HL-60 (cell line): ENCODE measurements around the gene PEX26.

ENCODE experiments used
- DNase-seq, 2 experiments: peaks; one replicate each; pipeline ENCODE4 v3.0.0-alpha.2; 2010 to 2020; ENCODE audit warnings: low read depth in 1 of 2, low spot score in 1 of 2
- H3K27ac ChIP-seq: fragments of 250-450 bp; sonication (Bioruptor Pico); replicated peaks from 2 replicates; pipeline ENCODE4 v1.5.1; 2020; ENCODE audit warnings: mild to moderate bottlenecking, moderate library complexity
- H3K27me3 ChIP-seq: fragments of 250-450 bp; sonication (Bioruptor Pico); 2 replicates; pipeline ENCODE4 v1.5.1; 2021; ENCODE audit warnings: mild to moderate bottlenecking, moderate library complexity; ENCODE audit not compliant: insufficient read depth, poor library complexity, severe bottlenecking
- H3K4me3 ChIP-seq: replicated peaks from 2 replicates; pipeline ENCODE4 v1.5.1; 2011; ENCODE audit warnings: mild to moderate bottlenecking, control low read depth, low read length; ENCODE audit not compliant: insufficient read depth
- CTCF ChIP-seq: IDR thresholded peaks from one replicate; pipeline ENCODE4 v1.5.1; 2011; ENCODE audit warnings: low read length, control low read depth, inconsistent platforms; ENCODE audit not compliant: insufficient read depth
- GABPA ChIP-seq: IDR thresholded peaks from 2 replicates; pipeline ENCODE4 v1.6.1; 2012; ENCODE audit warnings: low read depth
- POLR2AphosphoS5 ChIP-seq: IDR thresholded peaks from 2 replicates; pipeline ENCODE4 v1.6.1; 2012; ENCODE audit warnings: low read depth
- SPI1 ChIP-seq: IDR thresholded peaks from 2 replicates; pipeline ENCODE4 v1.6.1; 2012; ENCODE audit warnings: low read depth, mild to moderate bottlenecking, borderline replicate concordance
- TF ChIP-seq, protein P1 (sequence below): IDR thresholded peaks from 2 replicates; pipeline ENCODE4 v1.6.1; 2012; ENCODE audit warnings: low read depth; ENCODE audit not compliant: insufficient replicate concordance

Gene PEX26

GRCh38 chr22:18059991-18060390 is 17.8 kb upstream of the PEX26 start:
- TF ChIP-seq POLR2AphosphoS5 = no peak
- TF ChIP-seq CTCF = no peak
- TF ChIP-seq GABPA = no peak
- TF ChIP-seq, protein P1, sequence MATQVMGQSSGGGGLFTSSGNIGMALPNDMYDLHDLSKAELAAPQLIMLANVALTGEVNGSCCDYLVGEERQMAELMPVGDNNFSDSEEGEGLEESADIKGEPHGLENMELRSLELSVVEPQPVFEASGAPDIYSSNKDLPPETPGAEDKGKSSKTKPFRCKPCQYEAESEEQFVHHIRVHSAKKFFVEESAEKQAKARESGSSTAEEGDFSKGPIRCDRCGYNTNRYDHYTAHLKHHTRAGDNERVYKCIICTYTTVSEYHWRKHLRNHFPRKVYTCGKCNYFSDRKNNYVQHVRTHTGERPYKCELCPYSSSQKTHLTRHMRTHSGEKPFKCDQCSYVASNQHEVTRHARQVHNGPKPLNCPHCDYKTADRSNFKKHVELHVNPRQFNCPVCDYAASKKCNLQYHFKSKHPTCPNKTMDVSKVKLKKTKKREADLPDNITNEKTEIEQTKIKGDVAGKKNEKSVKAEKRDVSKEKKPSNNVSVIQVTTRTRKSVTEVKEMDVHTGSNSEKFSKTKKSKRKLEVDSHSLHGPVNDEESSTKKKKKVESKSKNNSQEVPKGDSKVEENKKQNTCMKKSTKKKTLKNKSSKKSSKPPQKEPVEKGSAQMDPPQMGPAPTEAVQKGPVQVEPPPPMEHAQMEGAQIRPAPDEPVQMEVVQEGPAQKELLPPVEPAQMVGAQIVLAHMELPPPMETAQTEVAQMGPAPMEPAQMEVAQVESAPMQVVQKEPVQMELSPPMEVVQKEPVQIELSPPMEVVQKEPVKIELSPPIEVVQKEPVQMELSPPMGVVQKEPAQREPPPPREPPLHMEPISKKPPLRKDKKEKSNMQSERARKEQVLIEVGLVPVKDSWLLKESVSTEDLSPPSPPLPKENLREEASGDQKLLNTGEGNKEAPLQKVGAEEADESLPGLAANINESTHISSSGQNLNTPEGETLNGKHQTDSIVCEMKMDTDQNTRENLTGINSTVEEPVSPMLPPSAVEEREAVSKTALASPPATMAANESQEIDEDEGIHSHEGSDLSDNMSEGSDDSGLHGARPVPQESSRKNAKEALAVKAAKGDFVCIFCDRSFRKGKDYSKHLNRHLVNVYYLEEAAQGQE = no peak
- TF ChIP-seq SPI1 = no peak
- H3K27ac ChIP-seq = no peak overlapping the region
- no peak for DNase-seq

GRCh38 chr22:18060646-18061620 is 16.9 kb upstream of the PEX26 start:
- no peak overlapping the region for H3K4me3 ChIP-seq
- no peak overlapping the region for H3K27ac ChIP-seq
- TF ChIP-seq, protein P1 = no peak
- no peak for TF ChIP-seq GABPA
- no peak for TF ChIP-seq POLR2AphosphoS5
- no peak for TF ChIP-seq SPI1
- TF ChIP-seq CTCF = no peak
- DNase-seq = no peak
- peaks cover 4% of the 10 kb centered on the region for H3K27me3 ChIP-seq

More at GRCh38 chr22:18059991-18060390, 17.8 kb upstream of the PEX26 start:
- Histone ChIP-seq H3K4me3 (no peak overlapping the region), H3K27me3 (peaks cover 2% of the 10 kb centered on the region)

- TF ChIP-seq POLR2AphosphoS5 (no peak), GABPA (no peak), CTCF (no peak), SPI1 (no peak)
- TF ChIP-seq, protein P1 = no peak
- no peak overlapping the region for H3K27ac ChIP-seq
- H3K4me3 ChIP-seq = no peak overlapping the region
- no peak for DNase-seq
- peaks cover 7% of the 10 kb centered on the region for H3K27me3 ChIP-seq
Observed at GRCh38 chr22:18062421-18062820, 15.4 kb upstream of the PEX26 start.
